ENCODE measurements around the gene GALNT14.

GALNT14 gene

DNA sequence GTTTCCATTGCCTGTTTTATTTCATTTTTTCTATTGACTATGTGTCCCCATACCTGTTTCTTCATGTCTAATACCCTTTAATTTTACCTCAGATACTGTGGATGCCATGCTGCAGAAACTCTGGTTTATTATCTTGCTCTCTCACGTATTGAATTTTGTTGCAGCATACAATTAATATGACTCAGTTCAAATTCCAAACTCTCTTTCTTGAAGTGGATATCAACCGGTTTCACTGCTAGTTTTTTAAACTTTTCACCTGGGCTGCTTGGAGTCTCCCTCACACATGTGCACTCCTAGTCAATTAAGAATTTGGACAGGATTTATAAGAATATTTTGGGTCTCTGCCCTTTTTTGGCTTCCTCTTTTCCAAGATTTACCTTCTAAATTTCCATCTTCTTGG lies 260.4 kb downstream of the GALNT14 start:
- no peak for DNase-seq

DNA sequence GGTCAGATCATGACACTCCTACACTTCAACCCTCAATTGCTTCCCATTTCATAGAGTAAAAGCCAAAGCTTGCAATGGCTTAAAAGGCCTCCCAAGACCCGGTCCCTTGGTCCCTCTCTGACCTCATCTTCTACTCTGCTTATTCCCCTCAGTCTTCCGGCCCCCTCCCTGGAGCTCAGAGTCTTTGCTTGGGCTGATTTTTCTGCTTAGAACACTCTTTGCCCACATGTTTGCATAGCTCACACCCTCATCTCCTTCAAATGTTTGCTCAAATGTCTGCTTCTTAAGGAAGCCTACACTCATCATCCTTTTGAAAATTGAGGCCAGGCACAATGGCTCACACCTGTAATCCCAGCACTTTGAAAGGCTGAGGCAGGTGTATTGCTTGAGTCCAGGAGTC lies 265.4 kb downstream of the GALNT14 start:
- no peak for DNase-seq

GRCh38 chr2:30871980-30872789 lies 266.1 kb downstream of the GALNT14 start:
- no peak for DNase-seq

DNA sequence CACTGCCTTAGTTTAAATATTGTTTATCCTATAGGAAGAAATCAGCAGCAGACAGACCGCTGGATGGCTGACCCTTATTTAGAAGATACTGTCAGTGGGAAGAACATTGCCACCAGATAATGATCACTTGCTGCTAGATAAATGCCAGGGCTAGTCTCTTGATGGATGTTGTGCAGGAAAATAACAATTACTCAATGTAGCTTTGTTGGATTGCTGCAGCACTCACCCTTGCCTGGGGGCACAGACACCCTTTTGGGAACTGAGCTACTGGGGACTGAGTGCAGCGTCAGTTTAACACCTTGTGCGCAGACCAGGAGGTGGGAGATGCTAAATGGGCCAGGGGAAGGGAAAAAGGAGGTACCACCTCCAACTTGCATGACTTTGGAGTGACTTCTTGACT lies 266.8 kb downstream of the GALNT14 start:
- DNase-seq, result no peak

- DNase-seq, result no peak
These were observed 268.3 kb downstream of the GALNT14 start for GRCh38 chr2:30869988-30870387.

- no peak for DNase-seq
These were observed 270.9 kb downstream of the GALNT14 start for GRCh38 chr2:30867385-30867784.

- no peak for DNase-seq
These were observed 271.3 kb downstream of the GALNT14 start for GRCh38 chr2:30866974-30867373.

GRCh38 chr2:30865892-30866681 lies 272.2 kb downstream of the GALNT14 start:
- DNase-seq, result no peak

- DNase-seq, result no peak
These were observed 273.0 kb downstream of the GALNT14 start for GRCh38 chr2:30865243-30865642.

DNA sequence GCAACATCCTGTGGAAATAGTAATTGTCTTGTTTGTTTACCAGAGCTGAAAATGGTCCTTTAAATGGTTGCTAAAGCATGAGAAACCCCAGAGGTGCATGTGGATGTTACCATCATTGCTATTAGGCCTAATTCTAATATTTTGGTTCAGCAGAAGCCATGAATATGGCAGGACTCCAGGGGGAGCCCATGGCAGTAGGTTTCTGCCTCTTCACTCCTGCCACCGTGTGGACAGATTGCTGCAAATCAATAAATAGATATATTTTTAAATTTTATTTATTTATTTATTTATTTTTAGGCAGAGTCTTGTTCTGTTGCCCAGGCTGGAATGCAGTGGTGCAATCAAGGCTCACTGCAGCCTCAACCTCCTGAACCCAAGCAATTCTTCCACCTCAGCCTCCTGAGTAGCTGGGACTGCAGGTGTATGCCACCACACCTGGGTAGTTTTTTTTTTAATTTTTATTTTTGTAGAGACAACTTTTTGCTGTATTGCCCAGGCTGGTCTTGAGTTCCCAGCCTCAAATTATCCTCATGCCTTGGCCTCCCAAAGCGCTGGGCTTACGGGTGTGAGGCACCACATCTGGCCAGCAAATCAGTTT lies 276.1 kb downstream of the GALNT14 start:
- DNase-seq, result no peak

GRCh38 chr2:30860726-30861125 lies 277.5 kb downstream of the GALNT14 start:
- no peak for DNase-seq

All from NCI-H2107 (cell line).